K562 (cell line): Measurements from ENCODE around the gene EPB42. TPM values are rescaled to one million over a fixed set of nuclear protein-coding genes. Genes with fewer than 3 reads are reported as not detected.

Source experiments
- ATAC-seq: fragments of 200-7000 bp; cut with Tn5 transposase; 3 replicates; pipeline ENCODE4 v1.9.1; 2020; ENCODE audit warnings: moderate library complexity
- BruUV-seq: library from RNA; stranded (reverse); fragments of 400-500 nt; replicated peaks from 2 replicates; lab custom pipeline; 2021; lab: Mats Ljungman, UMichigan
- CTCF ChIA-PET: fragments of 300-600 bp; formaldehyde crosslinking; extraction: SDS; loops from one replicate; lab custom pipeline; 2021; ENCODE audit warnings: low intra/inter-chr PET ratio; lab: Yijun Ruan, JAX
- POLR2A ChIA-PET: fragments of 300-600, 350-650 bp; sonication (Branson Sonifier 250); formaldehyde crosslinking; extraction: SDS; loops from one replicate; lab custom pipeline; 2021; ENCODE audit warnings: antibody characterized with exemption, inconsistent platforms; lab: Yijun Ruan, JAX
- DNase-seq, 4 experiments: peaks; one replicate each; pipeline versions ENCODE4 v3.0.0 to v3.0.0-alpha.2; 2011 to 2018; ENCODE audit warnings: low spot score in 3 of 4, mixed read lengths in 3 of 4; ENCODE audit errors: extremely low read depth in 1 of 4
- FAIRE-seq: peaks from 2 replicates; lab custom pipeline; 2011; peaks lifted over from hg19 to GRCh38; lab: Jason Lieb, UNC
- H2AFZ ChIP-seq: 2 replicates; pipeline ENCODE4 v1.6.0; 2011; ENCODE audit warnings: low read depth, low read length, control low read depth, inconsistent platforms
- H3K27ac ChIP-seq: fragments of 200-600 bp; 3 replicates; pipeline ENCODE4 v1.8.0; 2011; ENCODE audit warnings: low read depth, mild to moderate bottlenecking, control low read depth, inconsistent platforms, low read length, moderate library complexity, mixed read lengths; ENCODE audit errors: extremely low read depth
- H3K27me3 ChIP-seq, 2 experiments: fragments of 300-600 bp in 1 of 2; 2 replicates in 1 of 2; 3 replicates in 1 of 2; pipeline versions ENCODE4 v1.6.0 to v1.8.0; 2011; ENCODE audit warnings: inconsistent platforms in 2 of 2, low read length in 2 of 2, mild to moderate bottlenecking in 1 of 2, mixed read lengths in 1 of 2, moderate library complexity in 1 of 2; ENCODE audit not compliant: control insufficient read depth in 2 of 2, insufficient read depth in 2 of 2
- H3K36me3 ChIP-seq: fragments of 300-600 bp; 3 replicates; pipeline ENCODE4 v1.8.0; 2011; ENCODE audit warnings: mild to moderate bottlenecking, low read length, inconsistent platforms; ENCODE audit not compliant: control insufficient read depth, insufficient read depth
- H3K4me1 ChIP-seq, 2 experiments: fragments of 200-600 bp in 1 of 2; replicated peaks in 1 of 2; 2 replicates in 1 of 2; 3 replicates in 1 of 2; pipeline versions ENCODE4 v1.5.1 to v1.8.0; 2011; ENCODE audit warnings: inconsistent platforms in 2 of 2, low read length in 2 of 2, mild to moderate bottlenecking in 1 of 2, mixed read lengths in 1 of 2, moderate library complexity in 1 of 2; ENCODE audit not compliant: control insufficient read depth in 2 of 2, insufficient read depth in 2 of 2
- H3K4me2 ChIP-seq: 2 replicates; pipeline ENCODE4 v1.6.1; 2011; ENCODE audit warnings: low read length, control low read depth, inconsistent platforms, mixed read lengths; ENCODE audit not compliant: insufficient read depth
- H3K4me3 ChIP-seq: fragments of 200-600 bp; sonication (generic), shearing (Covaris generic); 2 replicates; pipeline ENCODE4 v1.5.1; 2016; ENCODE audit warnings: control low read depth, inconsistent platforms
- H3K79me2 ChIP-seq: fragments of 200-600 bp; 3 replicates; pipeline ENCODE4 v1.8.0; 2011; ENCODE audit warnings: low read length, inconsistent platforms; ENCODE audit not compliant: control insufficient read depth, insufficient read depth
- H3K9ac ChIP-seq, 2 experiments: 2 replicates each; pipeline versions ENCODE4 v1.6.0 to v1.6.1; 2011; ENCODE audit warnings: low read depth in 2 of 2, low read length in 2 of 2, control low read depth in 1 of 2, inconsistent platforms in 1 of 2, mild to moderate bottlenecking in 1 of 2, mixed read lengths in 1 of 2; ENCODE audit not compliant: insufficient read depth in 1 of 2
- H3K9me1 ChIP-seq: one replicate; pipeline ENCODE4 v1.6.0; 2011; ENCODE audit warnings: inconsistent platforms, mild to moderate bottlenecking, low read length, moderate library complexity; ENCODE audit not compliant: control insufficient read depth, insufficient read depth
- H3K9me3 ChIP-seq: replicated peaks from 2 replicates; pipeline ENCODE4 v1.5.1; 2011; ENCODE audit warnings: low read depth, low read length, inconsistent platforms; ENCODE audit not compliant: control insufficient read depth, insufficient read depth
- H4K20me1 ChIP-seq: replicated peaks from 2 replicates; pipeline ENCODE4 v1.6.1; 2011; ENCODE audit warnings: low read length, inconsistent platforms, mixed read lengths; ENCODE audit not compliant: control insufficient read depth, insufficient read depth
- ADNP ChIP-seq: fragments of 200-800 bp; sonication (Bioruptor generic); IDR thresholded peaks from 2 replicates; pipeline ENCODE4 v1.6.1; 2016; ENCODE audit warnings: missing genetic modification characterization, missing compliant biosample characterization
- COPS2 ChIP-seq: fragments of 450-650 bp; conservative IDR thresholded peaks from 2 replicates; pipeline ENCODE4 v1.6.1; 2016; ENCODE audit warnings: mild to moderate bottlenecking, moderate library complexity
- FOXA1 ChIP-seq: fragments of 450-650 bp; IDR thresholded peaks from 2 replicates; pipeline ENCODE4 v1.6.1; 2016; ENCODE audit warnings: mild to moderate bottlenecking, borderline replicate concordance
- HDAC8 ChIP-seq: fragments of 450-650 bp; IDR thresholded peaks from 2 replicates; pipeline ENCODE4 v1.6.1; 2016; ENCODE audit warnings: mild to moderate bottlenecking, missing genetic modification characterization, moderate library complexity, missing compliant biosample characterization
- ILK ChIP-seq: fragments of 450-650 bp; IDR thresholded peaks from 2 replicates; pipeline ENCODE4 v1.6.1; 2016; ENCODE audit warnings: missing genetic modification characterization, low read depth, mild to moderate bottlenecking, missing compliant biosample characterization, moderate library complexity, borderline replicate concordance
- MCM2 ChIP-seq: fragments of 450-650 bp; IDR thresholded peaks from 2 replicates; pipeline ENCODE4 v1.6.1; 2017; ENCODE audit warnings: low read depth, mild to moderate bottlenecking
- NCOA6 ChIP-seq: fragments of 450-650 bp; IDR thresholded peaks from 2 replicates; pipeline ENCODE4 v1.6.1; 2017; ENCODE audit warnings: mild to moderate bottlenecking
- SNIP1 ChIP-seq: fragments of 450-650 bp; IDR thresholded peaks from 2 replicates; pipeline ENCODE4 v1.7.1; 2017; ENCODE audit warnings: low read depth, mild to moderate bottlenecking
- TAF15 ChIP-seq: fragments of 200-400 bp; formaldehyde crosslinking; IDR thresholded peaks from 2 replicates; pipeline ENCODE4 v1.6.1; 2017; ENCODE audit warnings: mild to moderate bottlenecking, low read depth, low read length, moderate library complexity
- ZC3H4 ChIP-seq: sonication (generic); formaldehyde crosslinking; IDR thresholded peaks from 2 replicates; pipeline ENCODE4 v1.9.0; 2021; ENCODE audit warnings: missing genetic modification reagents, borderline replicate concordance
- ZNF408 ChIP-seq: fragments of 250-450 bp; sonication (Bioruptor Pico); IDR thresholded peaks from 2 replicates; pipeline ENCODE4 v1.4.0; 2020; ENCODE audit warnings: low read depth, mild to moderate bottlenecking, moderate library complexity
- ZNF551 ChIP-seq: fragments of 250-450 bp; sonication (Bioruptor Pico); IDR thresholded peaks from 2 replicates; pipeline ENCODE4 v1.5.0; 2021; ENCODE audit warnings: mild to moderate bottlenecking, moderate library complexity
- ZNF707 ChIP-seq: fragments of 250-450 bp; sonication (Bioruptor Pico); conservative IDR thresholded peaks from 2 replicates; pipeline ENCODE4 v1.8.0; 2022; ENCODE audit warnings: inconsistent platforms, mild to moderate bottlenecking, moderate library complexity
- WGBS: fragments of 100-300 bp; shearing (Covaris generic); methylation state at CpG from one replicate; pipeline ENCODE4 v1.1.6; 2016; ENCODE audit warnings: low coverage, mixed read lengths; ENCODE audit not compliant: insufficient coverage; ENCODE audit errors: missing lambda C conversion rate; 5-methylcytosine and 5-hydroxymethylcytosine counted together
- in situ Hi-C: fragments of 300-500 bp; cut with MboI; formaldehyde crosslinking; loops from 4 replicates; pipeline ENCODE4 v1.15.0; 2018; ENCODE audit warnings: inconsistent platforms, mixed read lengths
- intact Hi-C: fragments of 100-400 bp; cut with micrococcal nuclease; formaldehyde crosslinking; loops from 2 replicates; pipeline ENCODE4 v1.14.2; 2022
- polyA plus RNA-seq, 8 experiments: library from polyadenylated mRNA; depleted of rRNA in 4 of 8; stranded (reverse) in 5 of 8; unstranded in 3 of 8; fragments of >200 nt; fragmentation: Nextera tagmentation in 2 of 8; fragmentation: Illumina TruSeq in 1 of 8; extraction: Ambion mirVana in 2 of 8; extraction: Trizol in 1 of 8; gene quantifications; 2 replicates each; pipeline versions ENCODE4 v1.2.1 to v1.2.3, GENCODE V29; 2011 to 2014; ENCODE audit warnings: inconsistent platforms in 1 of 8, missing spikeins in 1 of 8
- total RNA-seq, 7 experiments: library from RNA; depleted of rRNA in 6 of 7; stranded (reverse); fragments of >200 nt in 6 of 7; fragmentation: Illumina TruSeq in 2 of 7; extraction: Trizol in 2 of 7; gene quantifications; 2 replicates each; pipeline versions ENCODE4 v1.2.1 to v1.2.3, GENCODE V29; 2011 to 2021; ENCODE audit warnings: low replicate concordance in 1 of 7
- TF ChIP-seq, protein P1 (sequence below): sonication (generic); formaldehyde crosslinking; IDR thresholded peaks from 2 replicates; pipeline ENCODE4 v1.8.0; 2022; ENCODE audit warnings: mild to moderate bottlenecking, missing genetic modification reagents
- TF ChIP-seq, protein P2 (sequence below), 2 experiments: IDR thresholded peaks; 2 replicates each; pipeline ENCODE4 v1.6.1; 2011; ENCODE audit warnings: borderline replicate concordance in 1 of 2, control low read depth in 1 of 2, low read depth in 1 of 2, low read length in 1 of 2, mild to moderate bottlenecking in 1 of 2, mixed read lengths in 1 of 2, moderate library complexity in 1 of 2; ENCODE audit not compliant: insufficient read depth in 1 of 2, insufficient read length in 1 of 2, poor library complexity in 1 of 2, severe bottlenecking in 1 of 2; ENCODE audit errors: extremely low read depth in 1 of 2
- TF ChIP-seq, protein P3 (sequence below): sonication (generic); formaldehyde crosslinking; IDR thresholded peaks from 2 replicates; pipeline ENCODE4 v1.8.0; 2022; ENCODE audit warnings: mild to moderate bottlenecking, missing genetic modification reagents, borderline replicate concordance

EPB42 gene
- total and polyA plus RNA-seq, 9 of the 15 experiments (the other 6 are each of a cell fraction or from before 2014, with no cell fraction given): 0.38 to 2.3 (median 1.4) TPM

DNA sequence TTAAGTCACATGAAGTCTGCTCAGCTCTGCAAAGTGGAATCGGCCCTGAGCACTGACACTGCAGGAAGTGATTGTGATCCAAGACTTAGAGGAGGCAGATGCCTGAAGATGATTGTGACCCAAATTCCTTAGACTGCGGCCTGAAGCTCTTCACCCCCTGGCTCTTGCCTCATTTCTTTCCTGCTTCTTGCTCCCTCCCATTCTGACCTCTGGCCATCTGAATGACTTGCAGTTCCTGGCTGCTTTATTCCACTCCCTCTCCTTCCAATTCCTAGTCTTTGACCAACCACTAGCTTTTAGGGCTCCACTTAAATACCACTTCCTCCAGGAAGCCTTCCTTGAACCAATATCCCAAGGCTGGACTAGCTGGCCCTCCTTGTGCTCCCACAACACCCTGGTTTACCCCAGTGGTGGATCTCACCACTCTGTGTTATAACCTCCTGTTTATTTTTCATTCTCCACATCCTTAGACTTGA is 9.9 kb upstream of the EPB42 start (continued):
- TF ChIP-seq, protein P1, sequence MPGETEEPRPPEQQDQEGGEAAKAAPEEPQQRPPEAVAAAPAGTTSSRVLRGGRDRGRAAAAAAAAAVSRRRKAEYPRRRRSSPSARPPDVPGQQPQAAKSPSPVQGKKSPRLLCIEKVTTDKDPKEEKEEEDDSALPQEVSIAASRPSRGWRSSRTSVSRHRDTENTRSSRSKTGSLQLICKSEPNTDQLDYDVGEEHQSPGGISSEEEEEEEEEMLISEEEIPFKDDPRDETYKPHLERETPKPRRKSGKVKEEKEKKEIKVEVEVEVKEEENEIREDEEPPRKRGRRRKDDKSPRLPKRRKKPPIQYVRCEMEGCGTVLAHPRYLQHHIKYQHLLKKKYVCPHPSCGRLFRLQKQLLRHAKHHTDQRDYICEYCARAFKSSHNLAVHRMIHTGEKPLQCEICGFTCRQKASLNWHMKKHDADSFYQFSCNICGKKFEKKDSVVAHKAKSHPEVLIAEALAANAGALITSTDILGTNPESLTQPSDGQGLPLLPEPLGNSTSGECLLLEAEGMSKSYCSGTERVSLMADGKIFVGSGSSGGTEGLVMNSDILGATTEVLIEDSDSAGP: no peak
- TF ChIP-seq NCOA6: no peak
- no peak for TF ChIP-seq FOXA1
- TF ChIP-seq ILK (tag): no peak
- peak; percentile 92 for TF ChIP-seq ADNP (tag)

DNA sequence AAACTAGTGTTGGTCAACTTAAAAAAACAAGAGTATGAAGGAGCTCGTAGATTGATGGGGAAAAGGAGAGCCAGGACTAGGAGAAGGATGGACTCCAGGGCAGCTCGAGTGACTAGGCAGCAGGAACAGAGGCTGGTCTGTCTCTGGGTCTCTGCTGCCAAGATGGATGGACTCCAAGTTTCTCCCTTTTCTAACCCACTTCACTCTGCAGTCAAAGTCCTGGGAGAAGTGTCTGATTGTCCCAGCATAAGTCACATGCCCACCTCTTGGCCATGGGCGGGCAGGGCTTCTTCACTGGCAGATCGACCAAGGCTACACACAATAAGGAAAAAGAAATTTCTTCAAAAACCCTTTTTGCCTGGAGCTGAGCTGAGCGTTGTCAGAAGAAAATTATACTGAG is 9.2 kb upstream of the EPB42 start:
- Histone ChIP-seq H3K4me2 (peak overlapping the region; percentile 48; the same call in 1 of the 2 replicates), H3K9ac (peak overlapping the region in 1 of 2 experiments; percentile 41; a peak in 1 of 4 replicates), H3K4me3 (no peak overlapping the region), H3K9me1 (no peaks in the 10 kb centered on the region), H3K9me3 (no peaks in the 10 kb centered on the region), H3K79me2 (no peaks in the 10 kb centered on the region), H4K20me1 (no peaks in the 10 kb centered on the region), H2AFZ (peak overlapping the region; percentile 81), H3K4me1 (peaks cover 11 to 22% of the 10 kb centered on the region in 2 experiments; a peak in 4 of 5 replicates), H3K27me3 (no peaks in the 10 kb centered on the region), H3K27ac (peak overlapping the region; percentile 75), H3K36me3 (no peaks in the 10 kb centered on the region)
- no TSS peak for BruUV-seq
- in situ Hi-C loops (no loop called here), intact Hi-C loops (no loop called here)
- TF ChIP-seq, protein P2, sequence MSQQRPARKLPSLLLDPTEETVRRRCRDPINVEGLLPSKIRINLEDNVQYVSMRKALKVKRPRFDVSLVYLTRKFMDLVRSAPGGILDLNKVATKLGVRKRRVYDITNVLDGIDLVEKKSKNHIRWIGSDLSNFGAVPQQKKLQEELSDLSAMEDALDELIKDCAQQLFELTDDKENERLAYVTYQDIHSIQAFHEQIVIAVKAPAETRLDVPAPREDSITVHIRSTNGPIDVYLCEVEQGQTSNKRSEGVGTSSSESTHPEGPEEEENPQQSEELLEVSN (IDR thresholded peaks at IDR 0.05; ENCODE audit: borderline replicate concordance in 1 of 2, extremely low read depth in 1 of 2, insufficient read depth in 1 of 2, insufficient read length in 1 of 2, low read depth in 1 of 2, low read length in 1 of 2, poor library complexity in 1 of 2, severe bottlenecking in 1 of 2): no peak
- no peak for TF ChIP-seq ZNF408 (CRISPR knock-in tag)
- no peak for TF ChIP-seq TAF15
- no peak for TF ChIP-seq SNIP1
- no peak for TF ChIP-seq HDAC8 (tag)
- TF ChIP-seq MCM2: no peak
- no peak for TF ChIP-seq ZNF707 (CRISPR knock-in tag)
- TF ChIP-seq, protein P3, sequence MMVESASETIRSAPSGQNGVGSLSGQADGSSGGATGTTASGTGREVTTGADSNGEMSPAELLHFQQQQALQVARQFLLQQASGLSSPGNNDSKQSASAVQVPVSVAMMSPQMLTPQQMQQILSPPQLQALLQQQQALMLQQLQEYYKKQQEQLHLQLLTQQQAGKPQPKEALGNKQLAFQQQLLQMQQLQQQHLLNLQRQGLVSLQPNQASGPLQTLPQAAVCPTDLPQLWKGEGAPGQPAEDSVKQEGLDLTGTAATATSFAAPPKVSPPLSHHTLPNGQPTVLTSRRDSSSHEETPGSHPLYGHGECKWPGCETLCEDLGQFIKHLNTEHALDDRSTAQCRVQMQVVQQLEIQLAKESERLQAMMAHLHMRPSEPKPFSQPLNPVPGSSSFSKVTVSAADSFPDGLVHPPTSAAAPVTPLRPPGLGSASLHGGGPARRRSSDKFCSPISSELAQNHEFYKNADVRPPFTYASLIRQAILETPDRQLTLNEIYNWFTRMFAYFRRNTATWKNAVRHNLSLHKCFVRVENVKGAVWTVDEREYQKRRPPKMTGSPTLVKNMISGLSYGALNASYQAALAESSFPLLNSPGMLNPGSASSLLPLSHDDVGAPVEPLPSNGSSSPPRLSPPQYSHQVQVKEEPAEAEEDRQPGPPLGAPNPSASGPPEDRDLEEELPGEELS (CRISPR knock-in tag): no peak
- TF ChIP-seq ZC3H4: no peak
- no peak for TF ChIP-seq ZNF551 (CRISPR knock-in tag)
- no peak for TF ChIP-seq COPS2
- CTCF ChIA-PET: no interaction called here
- WGBS: 65% methylated on average over 5 of the region's 5 CpGs
- no peak for ATAC-seq
- POLR2A ChIA-PET: interaction anchor here (0.6 to 1.8 kb wide), 5 partner anchors 9 to 99 kb away, joined by 3 to 8 read pairs (median 4); partner anchors contain the start of gene EPB42
- no peak for DNase-seq
- FAIRE-seq: no peak
